ENCODE data around the gene E2F2. TPM values are rescaled to one million over a fixed set of nuclear protein-coding genes. Genes with fewer than 3 reads are reported as not detected.

Gene E2F2
- total and polyA plus RNA-seq, 2 experiments from 2014 or later: 0.51 to 1.2 TPM

GRCh38 chr1:23555270-23555985 lies 24.4 kb upstream of the E2F2 start:
- Histone ChIP-seq H3K36me3 (ENCODE audit: low read depth) (peaks cover 7% of the 10 kb centered on the region), H3K4me1 (ENCODE audit: insufficient read depth) (peaks cover 38% of the 10 kb centered on the region), H3K9ac (peak overlapping the region; percentile 100), H3K9me3 (ENCODE audit: low read depth) (no peaks in the 10 kb centered on the region), H3K79me2 (ENCODE audit: insufficient read depth) (peaks cover 25% of the 10 kb centered on the region), H3K4me2 (ENCODE audit: unreplicated experiment) (peak overlapping the region; percentile 82), H4K20me1 (ENCODE audit: insufficient read depth) (no peaks in the 10 kb centered on the region), H3K27me3 (replicated peaks; ENCODE audit: insufficient read depth) (no peaks in the 10 kb centered on the region), H3F3A (ENCODE audit: insufficient read depth) (peaks cover 47% of the 10 kb centered on the region), H3K4me3 (peak overlapping the region; percentile 98), H2AFZ (no peak overlapping the region), H3K9me2 (ENCODE audit: insufficient read depth) (no peaks in the 10 kb centered on the region), H3K27ac (peak overlapping the region; percentile 100)
- no peak for DNase-seq
- WGBS, 2 experiments (ENCODE audit: low coverage in 1 of 2, low lambda C conversion rate in 2 of 2, missing lambda C conversion rate in 2 of 2): 2% methylated on average over 15 of the region's 15 CpGs
- in situ Hi-C loops (cut with MboI): no loop called here
- TF ChIP-seq EZH2phosphoT487 (IDR thresholded peaks at IDR 0.05; ENCODE audit: insufficient read depth, low read depth): no peak
- no peak for TF ChIP-seq EZH2 (IDR thresholded peaks at IDR 0.05; ENCODE audit: insufficient read depth, poor library complexity, severe bottlenecking)

GRCh38 chr1:23554481-23555269 lies 23.6 kb upstream of the E2F2 start:
- H3K9me2 ChIP-seq (ENCODE audit: insufficient read depth): no peaks in the 10 kb centered on the region
- no peaks in the 10 kb centered on the region for H3K9me3 ChIP-seq (ENCODE audit: low read depth)
- H3K9ac ChIP-seq: peak overlapping the region; percentile 100
- H3K27me3 ChIP-seq (replicated peaks; ENCODE audit: insufficient read depth): no peaks in the 10 kb centered on the region
- no peaks in the 10 kb centered on the region for H4K20me1 ChIP-seq (ENCODE audit: insufficient read depth)
- H2AFZ ChIP-seq: peak overlapping the region; percentile 31
- DNase-seq: peak; percentile 93
- H3K4me3 ChIP-seq: peak overlapping the region; percentile 98
- H3K4me1 ChIP-seq (ENCODE audit: insufficient read depth): peaks cover 30% of the 10 kb centered on the region
- H3F3A ChIP-seq (ENCODE audit: insufficient read depth): peaks cover 41% of the 10 kb centered on the region
- in situ Hi-C loops (cut with MboI): no loop called here
- H3K79me2 ChIP-seq (ENCODE audit: insufficient read depth): peaks cover 24% of the 10 kb centered on the region
- peak overlapping the region; percentile 100 for H3K27ac ChIP-seq
- peaks cover 7% of the 10 kb centered on the region for H3K36me3 ChIP-seq (ENCODE audit: low read depth)
- WGBS, 2 experiments (ENCODE audit: low coverage in 1 of 2, low lambda C conversion rate in 2 of 2, missing lambda C conversion rate in 2 of 2): 2 to 4% methylated on average over 61 to 71 of the region's 81 CpGs
- peak overlapping the region; percentile 82 for H3K4me2 ChIP-seq (ENCODE audit: unreplicated experiment)
- no peak for TF ChIP-seq EZH2phosphoT487 (IDR thresholded peaks at IDR 0.05; ENCODE audit: insufficient read depth, low read depth)
- TF ChIP-seq EZH2 (IDR thresholded peaks at IDR 0.05; ENCODE audit: insufficient read depth, poor library complexity, severe bottlenecking): no peak

- WGBS, 2 experiments (ENCODE audit: low coverage in 1 of 2, low lambda C conversion rate in 2 of 2, missing lambda C conversion rate in 2 of 2): 74 to 78% methylated on average over 12 of the region's 12 CpGs
Measured at GRCh38 chr1:23554127-23554480, 23.1 kb upstream of the E2F2 start.

GRCh38 chr1:23553231-23554126 lies 22.4 kb upstream of the E2F2 start:
- H3K4me2 ChIP-seq (ENCODE audit: unreplicated experiment): no peak overlapping the region
- no peak overlapping the region for H3K4me3 ChIP-seq
- no peaks in the 10 kb centered on the region for H3K9me2 ChIP-seq (ENCODE audit: insufficient read depth)
- peak overlapping the region; percentile 100 for H3K9ac ChIP-seq
- no peaks in the 10 kb centered on the region for H3K27me3 ChIP-seq (replicated peaks; ENCODE audit: insufficient read depth)
- H3K79me2 ChIP-seq (ENCODE audit: insufficient read depth): peaks cover 16% of the 10 kb centered on the region
- in situ Hi-C loops (cut with MboI): no loop called here
- H3F3A ChIP-seq (ENCODE audit: insufficient read depth): peaks cover 42% of the 10 kb centered on the region
- peaks cover 7% of the 10 kb centered on the region for H3K36me3 ChIP-seq (ENCODE audit: low read depth)
- peak; percentile 28 for DNase-seq
- peak overlapping the region; percentile 100 for H3K27ac ChIP-seq
- no peaks in the 10 kb centered on the region for H4K20me1 ChIP-seq (ENCODE audit: insufficient read depth)
- H2AFZ ChIP-seq: no peak overlapping the region
- WGBS, 2 experiments (ENCODE audit: low coverage in 1 of 2, low lambda C conversion rate in 2 of 2, missing lambda C conversion rate in 2 of 2): 72 to 74% methylated on average over 21 of the region's 21 CpGs
- peaks cover 40% of the 10 kb centered on the region for H3K4me1 ChIP-seq (ENCODE audit: insufficient read depth)
- no peaks in the 10 kb centered on the region for H3K9me3 ChIP-seq (ENCODE audit: low read depth)
- TF ChIP-seq EZH2 (IDR thresholded peaks at IDR 0.05; ENCODE audit: insufficient read depth, poor library complexity, severe bottlenecking) (no peak), EZH2phosphoT487 (IDR thresholded peaks at IDR 0.05; ENCODE audit: insufficient read depth, low read depth) (no peak)

More at GRCh38 chr1:23554127-23554480, 23.1 kb upstream of the E2F2 start:
- H3K9ac ChIP-seq: peak overlapping the region; percentile 100
- H3K4me3 ChIP-seq: peak overlapping the region; percentile 98
- no peaks in the 10 kb centered on the region for H3K9me3 ChIP-seq (ENCODE audit: low read depth)
- no peak for DNase-seq
- peak overlapping the region; percentile 31 for H2AFZ ChIP-seq
- in situ Hi-C loops (cut with MboI): no loop called here
- peaks cover 34% of the 10 kb centered on the region for H3K4me1 ChIP-seq (ENCODE audit: insufficient read depth)
- peaks cover 23% of the 10 kb centered on the region for H3K79me2 ChIP-seq (ENCODE audit: insufficient read depth)
- H3K27me3 ChIP-seq (replicated peaks; ENCODE audit: insufficient read depth): no peaks in the 10 kb centered on the region
- no peaks in the 10 kb centered on the region for H3K9me2 ChIP-seq (ENCODE audit: insufficient read depth)
- peak overlapping the region; percentile 43 for H3K4me2 ChIP-seq (ENCODE audit: unreplicated experiment)
- no peaks in the 10 kb centered on the region for H4K20me1 ChIP-seq (ENCODE audit: insufficient read depth)
- peaks cover 7% of the 10 kb centered on the region for H3K36me3 ChIP-seq (ENCODE audit: low read depth)
- H3F3A ChIP-seq (ENCODE audit: insufficient read depth): peaks cover 47% of the 10 kb centered on the region
- TF ChIP-seq EZH2 (IDR thresholded peaks at IDR 0.05; ENCODE audit: insufficient read depth, poor library complexity, severe bottlenecking) (no peak), EZH2phosphoT487 (IDR thresholded peaks at IDR 0.05; ENCODE audit: insufficient read depth, low read depth) (no peak)
- H3K27ac ChIP-seq: peak overlapping the region; percentile 100
